Fibroblast of lung (primary cell): Measurements from ENCODE around the gene COX10. TPM values are rescaled to one million over a fixed set of nuclear protein-coding genes. Genes with fewer than 3 reads are reported as not detected.

ENCODE experiments used
- DNase-seq, 2 donors: peaks; one replicate each; pipeline versions ENCODE4 v3.0.0 to v3.0.0-alpha.2; 2010; ENCODE audit warnings: low read depth in 2 of 2
- H2AFZ ChIP-seq: 2 replicates; pipeline ENCODE4 v1.5.1; 2012; ENCODE audit warnings: low read length, control low read depth, inconsistent platforms
- H3K27ac ChIP-seq: 2 replicates; pipeline ENCODE4 v1.5.1; 2011; ENCODE audit warnings: low read length, control low read depth; ENCODE audit not compliant: insufficient read depth
- H3K27me3 ChIP-seq: 2 replicates; pipeline ENCODE4 v1.5.1; 2011; ENCODE audit warnings: mild to moderate bottlenecking, low read length; ENCODE audit not compliant: control insufficient read depth, insufficient read depth
- H3K36me3 ChIP-seq: 2 replicates; pipeline ENCODE4 v1.5.1; 2011; ENCODE audit warnings: low read length; ENCODE audit not compliant: control insufficient read depth, insufficient read depth
- H3K4me1 ChIP-seq: 2 replicates; pipeline ENCODE4 v1.5.1; 2011; ENCODE audit warnings: low read length; ENCODE audit not compliant: control insufficient read depth, insufficient read depth; ENCODE audit errors: extremely low read depth
- H3K4me2 ChIP-seq: 2 replicates; pipeline ENCODE4 v1.5.1; 2011; ENCODE audit warnings: low read length, control low read depth; ENCODE audit not compliant: insufficient read depth; ENCODE audit errors: extremely low read depth
- H3K4me3 ChIP-seq, 4 experiments: fragments of 200-600 bp in 1 of 4; sonication (generic) in 1 of 4; replicated peaks in 1 of 4; 2 replicates each; pipeline ENCODE4 v1.5.1; 2011 to 2016; ENCODE audit warnings: low read length in 4 of 4, low read depth in 3 of 4, mild to moderate bottlenecking in 3 of 4, control low read depth in 2 of 4, inconsistent platforms in 1 of 4, mixed read lengths in 1 of 4; ENCODE audit not compliant: insufficient read depth in 1 of 4; ENCODE audit errors: control extremely low read depth in 1 of 4
- H3K79me2 ChIP-seq: 2 replicates; pipeline ENCODE4 v1.5.1; 2012; ENCODE audit warnings: mild to moderate bottlenecking, low read length, inconsistent platforms; ENCODE audit not compliant: control insufficient read depth, insufficient read depth
- H3K9ac ChIP-seq: 2 replicates; pipeline ENCODE4 v1.5.1; 2011; ENCODE audit warnings: mild to moderate bottlenecking, low read length, control low read depth; ENCODE audit not compliant: insufficient read depth
- H3K9me3 ChIP-seq: 2 replicates; pipeline ENCODE4 v1.5.1; 2012; ENCODE audit warnings: low read depth, low read length; ENCODE audit not compliant: control insufficient read depth, insufficient read depth
- H4K20me1 ChIP-seq: 2 replicates; pipeline ENCODE4 v1.5.1; 2011; ENCODE audit warnings: low read length; ENCODE audit not compliant: control insufficient read depth, insufficient read depth; ENCODE audit errors: extremely low read depth
- CTCF ChIP-seq, 2 donors: IDR thresholded peaks in 1 of 2; conservative IDR thresholded peaks in 1 of 2; 1 replicate in 1 of 2; 2 replicates in 1 of 2; pipeline ENCODE4 v1.5.1; 2011 to 2012; ENCODE audit warnings: low read length in 2 of 2, control low read depth in 1 of 2, inconsistent platforms in 1 of 2, low read depth in 1 of 2, mild to moderate bottlenecking in 1 of 2
- EZH2 ChIP-seq: IDR thresholded peaks from 2 replicates; pipeline ENCODE4 v1.5.1; 2012; ENCODE audit warnings: low read length, control low read depth, mild to moderate bottlenecking; ENCODE audit errors: missing control alignments
- polyA plus RNA-seq, 2 donors: library from polyadenylated mRNA; depleted of rRNA in 1 of 2; stranded (reverse) in 1 of 2; unstranded in 1 of 2; fragments of >200 nt; gene quantifications; 2 replicates each; pipeline ENCODE4 v1.2.1, GENCODE V29; 2011 to 2012; ENCODE audit warnings: missing spikeins in 1 of 2
- total RNA-seq: library from RNA; depleted of rRNA; stranded (reverse); fragments of >200 nt; gene quantifications from 2 replicates; pipeline ENCODE4 v1.2.1, GENCODE V29; 2014

The COX10 gene
- total and polyA plus RNA-seq, 2 donors (not counting 1 experiment from before 2014, with no cell fraction given) = 10.6 to 12.5 TPM

- Histone ChIP-seq H3K9ac (no peak overlapping the region), H2AFZ (no peak overlapping the region), H3K27ac (no peak overlapping the region), H3K36me3 (no peaks in the 10 kb centered on the region), H3K27me3 (no peaks in the 10 kb centered on the region), H4K20me1 (no peaks in the 10 kb centered on the region), H3K4me3 (no peak overlapping the region), H3K4me1 (no peaks in the 10 kb centered on the region), H3K9me3 (no peaks in the 10 kb centered on the region), H3K79me2 (no peaks in the 10 kb centered on the region), H3K4me2 (no peak overlapping the region)
- no peak for DNase-seq
- no peak for TF ChIP-seq CTCF (conservative IDR thresholded peaks at IDR 0.05 in 1 of 2, IDR thresholded peaks at IDR 0.05 in 1 of 2; ENCODE audit: low read depth in 1 of 2, low read length in 2 of 2)
- TF ChIP-seq EZH2 = no peak
Measured at GRCh38 chr17:14204546-14204945, 135.2 kb downstream of the COX10 start.

GRCh38 chr17:14205380-14205779 is 136.1 kb downstream of the COX10 start:
- Histone ChIP-seq H4K20me1 (no peaks in the 10 kb centered on the region), H3K9me3 (no peaks in the 10 kb centered on the region), H3K4me1 (no peaks in the 10 kb centered on the region), H3K27me3 (no peaks in the 10 kb centered on the region), H3K79me2 (no peaks in the 10 kb centered on the region), H3K27ac (no peak overlapping the region), H3K4me3 (no peak overlapping the region), H3K9ac (no peak overlapping the region), H3K36me3 (no peaks in the 10 kb centered on the region), H3K4me2 (no peak overlapping the region), H2AFZ (no peak overlapping the region)
- TF ChIP-seq EZH2 (no peak), CTCF (conservative IDR thresholded peaks at IDR 0.05 in 1 of 2, IDR thresholded peaks at IDR 0.05 in 1 of 2; ENCODE audit: low read depth in 1 of 2, low read length in 2 of 2) (no peak)
- no peak for DNase-seq

- no peak for DNase-seq
Measured at GRCh38 chr17:14205992-14206461, 136.7 kb downstream of the COX10 start.

More at GRCh38 chr17:14205992-14206461, 136.7 kb downstream of the COX10 start:
- Histone ChIP-seq H2AFZ (no peak overlapping the region), H3K9ac (no peak overlapping the region), H3K36me3 (no peaks in the 10 kb centered on the region), H3K4me1 (no peaks in the 10 kb centered on the region), H3K27ac (no peak overlapping the region), H3K79me2 (no peaks in the 10 kb centered on the region), H3K4me3 (no peak overlapping the region), H3K4me2 (no peak overlapping the region), H3K27me3 (no peaks in the 10 kb centered on the region), H4K20me1 (no peaks in the 10 kb centered on the region), H3K9me3 (no peaks in the 10 kb centered on the region)
- no peak for TF ChIP-seq EZH2
- TF ChIP-seq CTCF (conservative IDR thresholded peaks at IDR 0.05 in 1 of 2, IDR thresholded peaks at IDR 0.05 in 1 of 2; ENCODE audit: low read depth in 1 of 2, low read length in 2 of 2) = no peak
